Gastroesophageal sphincter (tissue), 4 donors: Measurements from ENCODE around the gene CHST3. TPM values are rescaled to one million over a fixed set of nuclear protein-coding genes. Genes with fewer than 3 reads are reported as not detected.

Source experiments
- ATAC-seq: fragments of 150-250 bp; one replicate; pipeline ENCODE4 v1.9.1; 2016; ENCODE audit warnings: mild to moderate bottlenecking, moderate library complexity
- H3K27ac ChIP-seq, 4 donors: fragments of 200-600 bp; sonication (generic) in 3 of 4; 1 replicate in 3 of 4; 2 replicates in 1 of 4; pipeline ENCODE4 v1.5.1; 2016 to 2019
- H3K27me3 ChIP-seq: fragments of 200-600 bp; sonication (generic); one replicate; pipeline ENCODE4 v1.5.1; 2019
- H3K36me3 ChIP-seq, 2 donors: fragments of 200-600 bp; sonication (generic); one replicate each; pipeline ENCODE4 v1.5.1; 2019; ENCODE audit warnings: control low read depth in 1 of 2
- H3K4me1 ChIP-seq, 3 donors: fragments of 200-600 bp; sonication (generic); 1 replicate in 2 of 3; 2 replicates in 1 of 3; pipeline ENCODE4 v1.5.1; 2016 to 2019; ENCODE audit warnings: control low read depth in 2 of 3
- H3K4me3 ChIP-seq, 2 donors: fragments of 200-600 bp; sonication (generic); one replicate each; pipeline ENCODE4 v1.5.1; 2019; ENCODE audit warnings: mild to moderate bottlenecking in 1 of 2, moderate library complexity in 1 of 2
- H3K9me3 ChIP-seq, 3 donors: fragments of 200-600 bp; sonication (generic); one replicate each; pipeline ENCODE4 v1.5.1; 2017 to 2019; ENCODE audit warnings: control low read depth in 2 of 3
- EP300 ChIP-seq: sonication (generic); formaldehyde crosslinking; IDR thresholded peaks from one replicate; pipeline ENCODE4 v1.6.1; 2017; ENCODE audit warnings: antibody characterized with exemption, mild to moderate bottlenecking
- POLR2A ChIP-seq, 2 donors: fragments of 450-650 bp; IDR thresholded peaks; one replicate each; pipeline ENCODE4 v1.6.1; 2017; ENCODE audit warnings: antibody characterized with exemption in 2 of 2, mild to moderate bottlenecking in 2 of 2, moderate library complexity in 1 of 2
- POLR2AphosphoS5 ChIP-seq: sonication (generic); formaldehyde crosslinking; IDR thresholded peaks from one replicate; pipeline ENCODE4 v1.6.1; 2017; ENCODE audit warnings: antibody characterized with exemption
- WGBS, 2 donors: methylation state at CpG; one replicate each; pipeline ENCODE4 v1.1.5; 2018; ENCODE audit warnings: low coverage in 1 of 2; 5-methylcytosine and 5-hydroxymethylcytosine counted together
- total RNA-seq, 4 donors: library from RNA; depleted of rRNA; stranded (reverse); fragments of >200 nt; gene quantifications; one replicate each; pipeline ENCODE4 v1.1.0, GENCODE V29; 2016
- TF ChIP-seq, protein P1 (sequence below), 4 experiments: fragments of 200-600 bp in 2 of 4; fragments of 450-650 bp in 2 of 4; sonication (generic) in 1 of 4; IDR thresholded peaks; one replicate each; pipeline ENCODE4 v1.5.1; 2017 to 2019; ENCODE audit warnings: antibody characterized with exemption in 4 of 4, mild to moderate bottlenecking in 2 of 4, moderate library complexity in 2 of 4

Gene CHST3
- total RNA-seq, 4 donors from 2014 or later, result 31.8 to 48.0 (median 37.3) TPM

- no peak overlapping the region for H3K4me3 ChIP-seq
- H3K27ac ChIP-seq, result no peak overlapping the region
- ATAC-seq, result no peak
- no peaks in the 10 kb centered on the region for H3K36me3 ChIP-seq
- WGBS, 2 donors, result 75 to 92% methylated on average over 5 to 8 of the region's 9 CpGs
- H3K27me3 ChIP-seq, result no peaks in the 10 kb centered on the region
- TF ChIP-seq POLR2A (IDR thresholded peaks at IDR 0.05) (no peak), POLR2AphosphoS5 (no peak), EP300 (no peak)
- TF ChIP-seq, protein P1, sequence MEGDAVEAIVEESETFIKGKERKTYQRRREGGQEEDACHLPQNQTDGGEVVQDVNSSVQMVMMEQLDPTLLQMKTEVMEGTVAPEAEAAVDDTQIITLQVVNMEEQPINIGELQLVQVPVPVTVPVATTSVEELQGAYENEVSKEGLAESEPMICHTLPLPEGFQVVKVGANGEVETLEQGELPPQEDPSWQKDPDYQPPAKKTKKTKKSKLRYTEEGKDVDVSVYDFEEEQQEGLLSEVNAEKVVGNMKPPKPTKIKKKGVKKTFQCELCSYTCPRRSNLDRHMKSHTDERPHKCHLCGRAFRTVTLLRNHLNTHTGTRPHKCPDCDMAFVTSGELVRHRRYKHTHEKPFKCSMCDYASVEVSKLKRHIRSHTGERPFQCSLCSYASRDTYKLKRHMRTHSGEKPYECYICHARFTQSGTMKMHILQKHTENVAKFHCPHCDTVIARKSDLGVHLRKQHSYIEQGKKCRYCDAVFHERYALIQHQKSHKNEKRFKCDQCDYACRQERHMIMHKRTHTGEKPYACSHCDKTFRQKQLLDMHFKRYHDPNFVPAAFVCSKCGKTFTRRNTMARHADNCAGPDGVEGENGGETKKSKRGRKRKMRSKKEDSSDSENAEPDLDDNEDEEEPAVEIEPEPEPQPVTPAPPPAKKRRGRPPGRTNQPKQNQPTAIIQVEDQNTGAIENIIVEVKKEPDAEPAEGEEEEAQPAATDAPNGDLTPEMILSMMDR (IDR thresholded peaks at IDR 0.05), result no peak
- H3K9me3 ChIP-seq, result no peaks in the 10 kb centered on the region
- H3K4me1 ChIP-seq, result peaks cover 0 to 36% (median 0%) of the 10 kb centered on the region in 3 donors
These were observed 57.0 kb downstream of the CHST3 start for GRCh38 chr10:72020914-72021809.

GRCh38 chr10:72022228-72022627 is 58.0 kb downstream of the CHST3 start:
- no peaks in the 10 kb centered on the region for H3K36me3 ChIP-seq
- no peaks in the 10 kb centered on the region for H3K27me3 ChIP-seq
- TF ChIP-seq POLR2A (IDR thresholded peaks at IDR 0.05) (no peak), POLR2AphosphoS5 (no peak), EP300 (no peak)
- TF ChIP-seq, protein P1 (IDR thresholded peaks at IDR 0.05), result no peak
- H3K27ac ChIP-seq, result no peak overlapping the region
- H3K4me3 ChIP-seq, result no peak overlapping the region
- no peak for ATAC-seq
- H3K4me1 ChIP-seq, result peaks cover 0 to 32% (median 0%) of the 10 kb centered on the region in 3 donors
- 85 to 97% methylated on average over 6 of the region's 6 CpGs for WGBS, 2 donors
- H3K9me3 ChIP-seq, result no peaks in the 10 kb centered on the region

DNA sequence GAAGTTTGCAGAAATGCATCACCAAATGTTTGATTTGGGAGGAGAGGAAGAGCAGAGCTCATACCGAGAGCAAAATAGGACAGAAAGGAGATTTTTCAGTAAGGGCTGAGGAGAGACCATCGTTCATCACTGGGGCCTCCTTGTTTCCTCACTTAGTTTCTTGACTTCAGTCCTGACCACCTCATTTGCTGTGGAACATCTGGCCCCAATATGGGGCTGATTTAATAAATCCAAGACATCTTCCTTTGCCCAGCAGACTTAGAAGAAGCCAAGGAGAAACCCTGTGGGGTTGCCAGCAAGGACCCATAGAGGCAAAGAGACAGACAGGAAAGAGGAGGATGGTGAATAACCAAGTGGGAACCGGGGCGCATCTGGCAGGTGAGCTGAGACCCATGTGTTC is 60.4 kb downstream of the CHST3 start:
- 80% methylated on average over 4 of the region's 4 CpGs; no CpG with 5 or more reads in 1 of the 2 donors for WGBS, 2 donors
- H3K27me3 ChIP-seq, result no peaks in the 10 kb centered on the region
- no peak for TF ChIP-seq POLR2AphosphoS5
- TF ChIP-seq EP300, result no peak
- no peak for TF ChIP-seq POLR2A (IDR thresholded peaks at IDR 0.05)
- TF ChIP-seq, protein P1 (IDR thresholded peaks at IDR 0.05), result no peak
- no peak overlapping the region for H3K27ac ChIP-seq
- H3K9me3 ChIP-seq, result no peaks in the 10 kb centered on the region
- peaks cover 0 to 22% (median 0%) of the 10 kb centered on the region in 3 donors for H3K4me1 ChIP-seq
- H3K36me3 ChIP-seq, result no peaks in the 10 kb centered on the region
- no peak overlapping the region for H3K4me3 ChIP-seq
- no peak for ATAC-seq

GRCh38 chr10:72025400-72025799 is 61.2 kb downstream of the CHST3 start:
- no peak for TF ChIP-seq EP300
- TF ChIP-seq POLR2AphosphoS5, result no peak
- no peak for TF ChIP-seq POLR2A (IDR thresholded peaks at IDR 0.05)
- TF ChIP-seq, protein P1 (IDR thresholded peaks at IDR 0.05), result no peak
- no peak for ATAC-seq
- Histone ChIP-seq H3K36me3 (no peaks in the 10 kb centered on the region), H3K4me3 (no peak overlapping the region), H3K27me3 (no peaks in the 10 kb centered on the region), H3K9me3 (no peaks in the 10 kb centered on the region), H3K27ac (no peak overlapping the region), H3K4me1 (peaks cover 0 to 22% (median 0%) of the 10 kb centered on the region in 3 donors)
- 82% methylated on average over 7 of the region's 8 CpGs; no CpG with 5 or more reads in 1 of the 2 donors for WGBS, 2 donors

- peaks cover 0 to 22% (median 0%) of the 10 kb centered on the region in 3 donors for H3K4me1 ChIP-seq
- ATAC-seq, result no peak
- no peak overlapping the region for H3K4me3 ChIP-seq
- 100% methylated on average over 1 of the region's 5 CpGs for WGBS, 2 donors
- H3K9me3 ChIP-seq, result no peaks in the 10 kb centered on the region
- H3K36me3 ChIP-seq, result no peaks in the 10 kb centered on the region
- no peak for TF ChIP-seq POLR2A (IDR thresholded peaks at IDR 0.05)
- TF ChIP-seq, protein P1 (IDR thresholded peaks at IDR 0.05), result no peak
- no peak for TF ChIP-seq POLR2AphosphoS5
- TF ChIP-seq EP300, result no peak
- no peaks in the 10 kb centered on the region for H3K27me3 ChIP-seq
- no peak overlapping the region for H3K27ac ChIP-seq
These were observed 61.6 kb downstream of the CHST3 start for GRCh38 chr10:72025832-72026231.
